GM12872 (cell line): ENCODE measurements around the gene STK36.

Source experiments
- CTCF ChIP-seq: IDR thresholded peaks from 3 replicates; pipeline ENCODE4 v1.5.1; 2011; ENCODE audit warnings: low read depth, mild to moderate bottlenecking, low read length, moderate library complexity; ENCODE audit not compliant: insufficient read depth

STK36 gene

GRCh38 chr2:218710334-218710686 lies 38.4 kb downstream of the STK36 start:
- TF ChIP-seq CTCF = no peak

GRCh38 chr2:218710687-218711549 lies 39.0 kb downstream of the STK36 start, which contains the start of gene TTLL4:
Gene TTLL4, plus strand, starts transcription at chr2:218710835. Its CDS starts 26,842 bp downstream, at chr2:218737677.
- peak; percentile 72 for TF ChIP-seq CTCF

- no peak for TF ChIP-seq CTCF
Observed at GRCh38 chr2:218711550-218711929, 39.7 kb downstream of the STK36 start.

- TF ChIP-seq CTCF = no peak
Observed at GRCh38 chr2:218713922-218714321, 42.0 kb downstream of the STK36 start.

GRCh38 chr2:218716070-218716469 lies 44.2 kb downstream of the STK36 start:
- TF ChIP-seq CTCF = no peak

GRCh38 chr2:218717262-218717661 lies 45.4 kb downstream of the STK36 start:
- no peak for TF ChIP-seq CTCF

GRCh38 chr2:218718058-218718457 lies 46.2 kb downstream of the STK36 start:
- no peak for TF ChIP-seq CTCF
